IMR-90 (cell line): ENCODE data around the gene HSBP1L1. TPM values are rescaled to one million over a fixed set of nuclear protein-coding genes. Genes with fewer than 3 reads are reported as not detected.

Experiments used
- CHD1 ChIP-seq: IDR thresholded peaks from 2 replicates; pipeline ENCODE4 v1.6.1; 2012; ENCODE audit warnings: low read depth, low read length, improper control_type of control experiment
- CTCF ChIP-seq: conservative IDR thresholded peaks from 2 replicates; pipeline ENCODE4 v1.5.1; 2012; ENCODE audit warnings: mild to moderate bottlenecking, low read depth, low read length, improper control_type of control experiment
- MAFK ChIP-seq: IDR thresholded peaks from 2 replicates; pipeline ENCODE4 v1.6.1; 2012; ENCODE audit warnings: low read depth, low read length, improper control_type of control experiment
- MAZ ChIP-seq: IDR thresholded peaks from 2 replicates; pipeline ENCODE4 v1.6.1; 2012; ENCODE audit warnings: low read depth, mild to moderate bottlenecking, low read length, improper control_type of control experiment, moderate library complexity, borderline replicate concordance
- MXI1 ChIP-seq: IDR thresholded peaks from 2 replicates; pipeline ENCODE4 v1.6.1; 2012; ENCODE audit warnings: low read depth, mild to moderate bottlenecking, low read length, moderate library complexity, borderline replicate concordance
- polyA plus RNA-seq, 3 experiments: library from polyadenylated mRNA; depleted of rRNA; stranded (reverse); fragments of >200 nt; gene quantifications; 2 replicates each; pipeline ENCODE4 v1.2.3, GENCODE V29; 2012; ENCODE audit warnings: low replicate concordance in 1 of 3
- total RNA-seq: library from RNA; depleted of rRNA; stranded (reverse); fragments of >200 nt; gene quantifications from 2 replicates; pipeline ENCODE4 v1.2.3, GENCODE V29; 2012

Gene HSBP1L1
- total and polyA plus RNA-seq, 2 of the 4 experiments (the other 2 are of a cell fraction), result 8.6 to 18.0 TPM

GRCh38 chr18:79927607-79928562, 36.6 kb upstream of the HSBP1L1 start (continued):
- TF ChIP-seq MXI1 (no peak), CHD1 (no peak), CTCF (no peak), MAFK (no peak), MAZ (no peak)
